ENCODE measurements around the gene CAPN15. TPM values are rescaled to one million over a fixed set of nuclear protein-coding genes. Genes with fewer than 3 reads are reported as not detected.
"Not testable (repeated sequence)": the region's sequence is repeated elsewhere in the genome, so short reads cannot be mapped to it uniquely, and the experiment has no call there.

The CAPN15 gene
- total RNA-seq, 2 experiments from 2014 or later: 32.9 to 54.0 TPM

DNA sequence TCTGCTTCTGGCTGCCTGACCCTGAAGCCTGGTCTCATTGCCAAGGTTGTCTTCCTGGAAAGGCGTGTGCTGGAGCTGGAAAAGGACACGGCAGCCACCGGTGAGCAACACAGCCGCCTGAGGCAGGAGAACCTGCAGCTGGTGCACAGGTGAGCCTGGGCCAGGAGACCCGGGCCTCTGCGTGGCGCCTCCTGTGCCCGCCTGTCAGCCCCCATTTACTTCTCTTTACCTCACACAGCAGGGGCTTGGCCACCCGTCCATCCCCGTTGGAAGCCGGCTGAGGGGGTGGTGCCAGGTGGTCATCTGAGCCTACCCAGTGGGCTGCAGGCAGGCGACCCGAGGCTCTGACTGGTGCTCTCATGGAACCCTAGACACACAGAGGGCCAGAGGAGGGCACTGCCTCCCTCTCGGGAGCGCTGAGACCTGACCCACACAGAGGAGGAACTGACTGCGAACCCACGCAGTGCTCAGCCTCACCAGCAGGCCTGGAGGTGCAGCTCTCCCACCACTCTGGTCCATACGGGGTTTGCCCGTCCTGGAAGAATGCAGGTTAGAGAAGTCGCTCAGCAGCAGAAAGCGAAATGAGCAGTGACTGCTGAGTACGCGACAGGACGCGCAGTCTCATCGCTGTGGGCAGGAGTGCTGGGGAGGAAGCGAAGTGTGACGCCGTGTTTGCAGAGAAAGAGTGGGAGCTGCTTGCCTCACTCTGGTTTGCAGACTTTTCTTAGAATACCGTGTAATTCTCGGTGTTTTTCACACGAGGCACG is 21.9 kb upstream of the CAPN15 start:
- CTCF ChIA-PET (ENCODE audit: unreplicated experiment): no interaction called here
- no peak overlapping the region for H3K4me3 ChIP-seq (ENCODE audit: low read depth, low read length, poor library complexity, severe bottlenecking)
- H4K20me1 ChIP-seq (ENCODE audit: insufficient read depth, low read length): no peaks in the 10 kb centered on the region
- no TSS peak for BruUV-seq (replicated peaks)
- no peaks in the 10 kb centered on the region for H3K36me3 ChIP-seq (ENCODE audit: insufficient read depth, low read length)
- no peaks in the 10 kb centered on the region for H3K9me3 ChIP-seq (ENCODE audit: low read length)
- no peaks in the 10 kb centered on the region for H3K79me2 ChIP-seq (ENCODE audit: insufficient read depth, low read depth, low read length)
- no peak overlapping the region for H3K4me2 ChIP-seq (ENCODE audit: low read length)
- POLR2A ChIA-PET: no interaction called here
- TF ChIP-seq, protein P1, sequence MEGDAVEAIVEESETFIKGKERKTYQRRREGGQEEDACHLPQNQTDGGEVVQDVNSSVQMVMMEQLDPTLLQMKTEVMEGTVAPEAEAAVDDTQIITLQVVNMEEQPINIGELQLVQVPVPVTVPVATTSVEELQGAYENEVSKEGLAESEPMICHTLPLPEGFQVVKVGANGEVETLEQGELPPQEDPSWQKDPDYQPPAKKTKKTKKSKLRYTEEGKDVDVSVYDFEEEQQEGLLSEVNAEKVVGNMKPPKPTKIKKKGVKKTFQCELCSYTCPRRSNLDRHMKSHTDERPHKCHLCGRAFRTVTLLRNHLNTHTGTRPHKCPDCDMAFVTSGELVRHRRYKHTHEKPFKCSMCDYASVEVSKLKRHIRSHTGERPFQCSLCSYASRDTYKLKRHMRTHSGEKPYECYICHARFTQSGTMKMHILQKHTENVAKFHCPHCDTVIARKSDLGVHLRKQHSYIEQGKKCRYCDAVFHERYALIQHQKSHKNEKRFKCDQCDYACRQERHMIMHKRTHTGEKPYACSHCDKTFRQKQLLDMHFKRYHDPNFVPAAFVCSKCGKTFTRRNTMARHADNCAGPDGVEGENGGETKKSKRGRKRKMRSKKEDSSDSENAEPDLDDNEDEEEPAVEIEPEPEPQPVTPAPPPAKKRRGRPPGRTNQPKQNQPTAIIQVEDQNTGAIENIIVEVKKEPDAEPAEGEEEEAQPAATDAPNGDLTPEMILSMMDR (conservative IDR thresholded peaks at IDR 0.05; ENCODE audit: low read length): no peak
- no peak for TF ChIP-seq EZH2phosphoT487 (IDR thresholded peaks at IDR 0.05; ENCODE audit: borderline replicate concordance, low read depth, low read length)
- H3K4me1 ChIP-seq (ENCODE audit: insufficient read depth, low read length, poor library complexity, severe bottlenecking): no peaks in the 10 kb centered on the region
- H3K9me2 ChIP-seq (ENCODE audit: insufficient read depth, low read length): no peaks in the 10 kb centered on the region
- H3K27ac ChIP-seq (ENCODE audit: low read depth, low read length, poor library complexity, severe bottlenecking): no peak overlapping the region
- no peak overlapping the region for H2AFZ ChIP-seq (ENCODE audit: low read length)
- no peak for DNase-seq (ENCODE audit: low spot score)
- intact Hi-C loops (cut with micrococcal nuclease; ENCODE audit: unreplicated experiment): no loop called here

DNA sequence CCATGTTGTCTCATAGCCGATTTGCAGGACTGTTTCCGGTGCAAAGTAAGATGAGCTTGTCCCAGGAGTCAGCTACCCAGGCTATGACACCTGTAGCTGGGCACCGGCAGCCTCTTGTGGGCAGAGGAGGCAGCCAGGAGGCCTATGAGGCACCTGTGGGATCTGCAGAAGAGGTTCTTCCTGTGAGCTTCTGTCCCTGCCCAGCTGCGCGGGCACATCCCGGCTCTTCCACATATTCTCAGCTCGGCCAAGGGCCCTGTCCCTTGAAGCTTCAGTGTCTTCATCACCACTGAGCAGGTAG is 21.3 kb upstream of the CAPN15 start:
- Histone ChIP-seq H3K4me3 (ENCODE audit: low read depth, low read length, poor library complexity, severe bottlenecking) (no peak overlapping the region), H3K4me2 (ENCODE audit: low read length) (no peak overlapping the region), H3K9me3 (ENCODE audit: low read length) (no peaks in the 10 kb centered on the region), H3K9me2 (ENCODE audit: insufficient read depth, low read length) (no peaks in the 10 kb centered on the region), H4K20me1 (ENCODE audit: insufficient read depth, low read length) (no peaks in the 10 kb centered on the region), H3K4me1 (ENCODE audit: insufficient read depth, low read length, poor library complexity, severe bottlenecking) (no peaks in the 10 kb centered on the region), H2AFZ (ENCODE audit: low read length) (no peak overlapping the region), H3K36me3 (ENCODE audit: insufficient read depth, low read length) (no peaks in the 10 kb centered on the region), H3K27ac (ENCODE audit: low read depth, low read length, poor library complexity, severe bottlenecking) (no peak overlapping the region), H3K79me2 (ENCODE audit: insufficient read depth, low read depth, low read length) (no peaks in the 10 kb centered on the region)
- ChIA-PET POLR2A (no interaction called here), CTCF (ENCODE audit: unreplicated experiment) (no interaction called here)
- intact Hi-C loops (cut with micrococcal nuclease; ENCODE audit: unreplicated experiment): no loop called here
- TF ChIP-seq EZH2phosphoT487 (IDR thresholded peaks at IDR 0.05; ENCODE audit: borderline replicate concordance, low read depth, low read length): no peak
- TF ChIP-seq, protein P1 (conservative IDR thresholded peaks at IDR 0.05; ENCODE audit: low read length): no peak
- no peak for DNase-seq (ENCODE audit: low spot score)
- BruUV-seq (replicated peaks): no TSS peak

DNA sequence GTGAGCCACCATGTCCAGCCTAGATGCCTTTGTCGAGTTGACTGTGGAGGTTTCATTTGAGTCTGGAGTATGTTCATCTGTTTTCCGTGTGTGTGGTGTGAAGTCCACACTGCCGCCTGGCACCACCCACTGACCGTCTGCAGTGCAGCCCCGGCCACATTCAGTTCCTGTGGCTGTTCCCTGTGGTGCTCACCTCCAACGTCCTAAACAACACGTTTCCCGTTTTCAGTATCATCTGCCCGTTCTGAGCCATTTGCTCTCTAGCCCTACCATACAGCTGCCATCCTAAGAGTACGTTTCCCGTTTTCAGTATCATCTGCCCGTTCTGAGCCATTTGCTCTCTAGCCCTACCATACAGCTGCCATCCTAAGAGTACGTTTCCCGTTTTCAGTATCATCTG is 20.0 kb upstream of the CAPN15 start:
- intact Hi-C loops (cut with micrococcal nuclease; ENCODE audit: unreplicated experiment); H3K4me3 ChIP-seq (ENCODE audit: low read depth, low read length, poor library complexity, severe bottlenecking); H3K4me1 ChIP-seq (ENCODE audit: insufficient read depth, low read length, poor library complexity, severe bottlenecking); BruUV-seq (replicated peaks); H4K20me1 ChIP-seq (ENCODE audit: insufficient read depth, low read length); H3K4me2 ChIP-seq (ENCODE audit: low read length); POLR2A ChIA-PET; H3K27ac ChIP-seq (ENCODE audit: low read depth, low read length, poor library complexity, severe bottlenecking); H3K9me3 ChIP-seq (ENCODE audit: low read length); H3K9me2 ChIP-seq (ENCODE audit: insufficient read depth, low read length); H2AFZ ChIP-seq (ENCODE audit: low read length); CTCF ChIA-PET (ENCODE audit: unreplicated experiment); H3K36me3 ChIP-seq (ENCODE audit: insufficient read depth, low read length); DNase-seq (ENCODE audit: low spot score); H3K79me2 ChIP-seq (ENCODE audit: insufficient read depth, low read depth, low read length): not testable (repeated sequence)
